HG02678 (cell line): Measurements from ENCODE around the gene LYSMD4.
"Not testable (repeated sequence)": the region's sequence is repeated elsewhere in the genome, so short reads cannot be mapped to it uniquely, and the experiment has no call there.

Experiments used
- ATAC-seq: cut with Tn5 transposase; IDR thresholded peaks from one replicate; pipeline ENCODE4 v1.9.1; 2021; ENCODE audit warnings: mild to moderate bottlenecking, moderate library complexity; ENCODE audit not compliant: unreplicated experiment

The LYSMD4 gene

GRCh38 chr15:99733268-99734039 is at the start of gene LYSMD4:
TSS of gene LYSMD4 (minus strand) at chr15:99733437. CDS start at chr15:99731999, 1,438 bp downstream.
- ATAC-seq = peak; percentile 99

- not testable (repeated sequence) for ATAC-seq
Measured at GRCh38 chr15:99782029-99782428, 48.8 kb upstream of the LYSMD4 start.

GRCh38 chr15:99777144-99777543 is 43.9 kb upstream of the LYSMD4 start:
- no peak for ATAC-seq

DNA sequence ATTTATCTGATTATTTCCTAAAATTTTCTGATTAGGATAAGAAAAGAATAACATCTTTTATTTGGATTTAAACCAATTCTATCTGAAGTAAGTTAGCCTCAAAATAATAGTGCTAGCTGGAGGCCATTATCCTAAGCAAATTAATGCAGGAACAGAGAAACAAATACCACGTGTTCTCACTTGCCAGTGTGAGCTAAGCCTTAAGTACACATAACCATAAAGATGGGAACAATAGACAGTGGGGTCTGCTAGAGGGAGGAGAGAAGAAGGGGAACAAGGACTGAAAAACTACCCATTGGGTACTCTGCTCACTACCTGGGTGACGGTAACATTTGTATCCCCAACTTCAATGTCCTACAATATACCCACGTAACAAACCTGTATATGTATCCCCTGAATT is 31.3 kb upstream of the LYSMD4 start:
- ATAC-seq = no peak

DNA sequence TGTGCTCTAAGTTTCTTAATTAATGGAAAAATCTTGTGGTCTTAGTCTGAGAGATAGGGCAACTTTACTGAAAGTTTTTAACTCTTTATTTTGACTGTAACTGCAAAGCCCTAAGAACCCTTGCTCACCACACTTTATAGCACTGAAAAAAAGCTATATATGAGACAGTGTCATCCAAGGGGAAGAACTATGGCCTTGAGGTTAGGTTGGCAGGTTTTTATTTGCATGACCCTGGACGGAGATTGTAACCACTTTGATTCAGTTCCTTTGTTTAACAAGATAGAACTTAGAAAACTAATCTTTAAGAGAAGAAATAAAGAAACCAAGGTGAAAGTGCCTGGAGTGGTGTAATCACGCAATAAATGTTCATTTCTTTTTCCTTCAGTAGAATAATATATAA is 30.6 kb upstream of the LYSMD4 start:
- no peak for ATAC-seq

- ATAC-seq = no peak
Measured at GRCh38 chr15:99762288-99762687, 29.1 kb upstream of the LYSMD4 start.

DNA sequence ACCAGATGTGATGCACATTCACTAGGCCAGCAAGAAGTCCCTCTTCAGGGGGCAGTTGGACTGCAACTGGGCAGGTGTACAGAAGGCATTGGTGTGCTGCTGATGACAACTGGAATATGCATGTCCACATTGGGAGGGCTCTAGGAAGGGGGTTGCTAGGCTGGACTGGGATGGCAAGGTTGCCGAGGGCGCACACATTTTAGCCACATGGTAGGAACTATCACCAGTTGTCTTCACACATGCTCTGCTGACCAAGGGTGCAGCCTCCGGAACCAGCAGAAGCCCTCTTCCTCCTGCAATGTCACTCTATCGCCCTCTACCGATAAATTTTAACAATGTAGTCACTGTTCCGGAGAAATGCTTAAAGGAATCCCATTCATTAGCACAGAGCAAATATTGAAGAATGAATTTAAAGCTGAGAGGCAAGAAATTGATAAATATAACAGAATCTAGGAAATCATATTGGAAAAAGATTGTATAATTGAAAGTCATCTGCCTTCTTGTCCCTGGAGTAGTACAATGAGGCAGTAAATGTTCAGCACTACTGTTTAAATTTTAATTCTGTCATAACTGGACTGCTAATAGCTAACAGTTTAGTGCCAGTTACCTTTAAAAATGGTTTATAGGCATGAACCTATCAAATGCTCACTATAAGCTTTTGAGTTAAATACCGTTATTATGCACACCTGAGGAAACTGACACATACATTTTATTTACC is 22.6 kb upstream of the LYSMD4 start:
- peak; percentile 94 for ATAC-seq

- no peak for ATAC-seq
Measured at GRCh38 chr15:99753066-99753465, 19.8 kb upstream of the LYSMD4 start.

GRCh38 chr15:99752556-99752955 is 19.3 kb upstream of the LYSMD4 start:
- ATAC-seq = no peak

GRCh38 chr15:99750326-99750725 is 17.1 kb upstream of the LYSMD4 start:
- ATAC-seq = not testable (repeated sequence)

DNA sequence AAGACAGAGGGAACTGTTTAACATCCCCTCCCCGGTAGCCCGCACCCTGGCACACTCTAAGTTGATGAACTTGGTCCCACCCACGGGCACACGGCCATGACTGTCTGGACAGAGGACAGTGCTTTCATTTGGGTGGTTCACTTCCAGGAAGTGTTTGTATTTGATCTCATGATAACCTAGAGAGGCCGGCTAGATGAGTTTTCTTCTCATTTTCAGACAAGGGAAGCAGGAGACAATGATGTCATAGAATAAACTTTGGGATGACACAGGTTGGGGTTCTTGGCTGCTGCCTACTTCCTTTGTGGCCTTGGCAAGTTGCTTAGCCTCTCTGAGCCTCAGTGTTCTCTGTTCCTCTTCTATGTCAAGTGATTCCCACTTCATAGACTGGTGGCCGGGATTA is 16.1 kb upstream of the LYSMD4 start:
- ATAC-seq = no peak

DNA sequence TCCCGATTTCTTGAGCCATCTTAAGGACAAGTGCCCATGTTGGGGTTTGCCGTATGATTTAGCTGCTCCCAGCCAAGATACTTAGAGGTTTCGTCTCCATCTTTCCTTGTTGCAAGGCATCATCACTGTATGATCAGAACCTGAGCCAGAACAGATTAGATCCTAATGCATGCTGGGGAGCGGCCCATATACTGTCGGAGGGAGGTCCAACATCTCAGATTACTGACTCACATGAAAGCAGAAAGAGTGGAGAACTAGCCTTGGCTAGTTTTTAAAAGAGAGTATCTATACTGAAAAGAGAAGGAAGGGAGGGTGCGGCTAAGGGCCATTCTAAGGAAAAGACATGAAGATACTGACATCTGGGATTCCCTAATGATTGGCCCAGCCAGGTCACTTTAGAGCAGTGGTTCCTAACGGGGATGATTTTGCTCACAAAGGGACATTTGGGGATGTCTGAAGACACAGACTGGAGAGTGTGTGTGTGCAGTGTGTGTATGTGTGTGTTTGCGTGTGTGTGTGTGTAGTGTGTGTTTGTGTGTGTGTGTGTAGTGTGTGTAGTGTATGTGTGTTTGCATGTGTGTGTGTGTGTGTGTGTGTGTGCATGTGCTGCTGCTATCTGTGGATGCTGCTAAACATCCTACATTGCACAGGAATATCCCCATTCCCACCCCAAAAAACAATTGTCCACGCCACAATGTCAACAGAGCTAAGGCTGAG is 12.3 kb upstream of the LYSMD4 start:
- ATAC-seq = no peak

GRCh38 chr15:99744142-99744541 is 10.9 kb upstream of the LYSMD4 start:
- ATAC-seq = no peak

DNA sequence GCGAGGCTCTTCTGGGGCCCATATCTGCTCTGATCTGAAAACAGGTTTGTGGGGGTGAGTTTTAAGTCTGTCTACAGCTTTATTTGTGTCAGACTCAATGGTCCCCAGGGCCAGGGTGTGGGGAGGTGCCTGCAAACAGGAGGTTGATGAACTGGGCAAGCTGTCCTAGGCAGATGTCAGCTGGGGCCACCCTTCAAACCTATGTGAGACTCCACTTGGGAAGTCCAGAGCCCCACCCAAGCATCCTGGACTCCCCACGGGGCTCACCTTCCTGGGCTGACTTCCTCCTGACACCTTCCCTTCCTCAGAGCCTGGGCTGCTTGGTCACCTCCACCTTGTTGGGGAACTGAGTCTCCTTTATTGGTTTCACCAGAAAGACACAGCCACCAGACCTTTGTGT is 8.6 kb upstream of the LYSMD4 start:
- ATAC-seq = no peak

DNA sequence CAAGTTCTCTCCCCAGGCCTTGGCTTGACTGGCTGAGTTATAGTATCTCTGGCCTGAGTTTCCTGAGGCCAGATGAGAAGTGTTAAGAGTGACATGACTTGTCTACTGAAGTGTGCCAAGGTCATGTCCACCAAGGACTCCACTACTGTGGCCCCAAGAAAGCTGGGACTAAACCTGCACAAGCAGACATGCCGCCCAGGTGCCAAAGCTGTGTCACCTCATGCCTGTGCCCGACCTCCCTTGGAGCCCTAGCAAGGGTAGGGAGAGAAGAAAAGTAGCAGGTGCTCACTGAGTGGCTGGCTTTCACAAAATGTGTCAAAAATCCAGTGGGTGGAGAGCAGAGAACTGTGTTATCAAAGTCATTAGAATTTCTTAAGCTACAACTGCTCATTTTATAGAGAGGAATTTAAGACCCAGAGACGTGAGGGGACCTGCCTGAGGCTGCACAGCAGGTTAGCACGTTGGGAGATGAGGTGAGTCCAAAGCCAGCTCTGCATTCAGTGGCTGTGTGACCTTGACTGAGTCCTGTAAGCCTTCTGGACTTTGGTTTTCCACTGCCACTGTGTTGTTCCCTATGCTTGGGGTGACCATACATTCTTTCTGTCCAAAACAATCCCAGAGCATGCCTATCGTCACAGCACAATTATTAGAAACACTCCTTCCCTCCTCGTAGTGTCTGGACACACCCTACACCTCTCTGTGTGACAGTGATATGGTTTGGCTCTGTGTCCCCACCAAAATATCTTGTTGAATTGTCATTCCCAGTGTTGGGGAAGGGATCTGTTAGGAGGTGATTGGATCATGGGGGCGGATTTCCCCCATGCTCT is 5.0 kb upstream of the LYSMD4 start:
- ATAC-seq = no peak

DNA sequence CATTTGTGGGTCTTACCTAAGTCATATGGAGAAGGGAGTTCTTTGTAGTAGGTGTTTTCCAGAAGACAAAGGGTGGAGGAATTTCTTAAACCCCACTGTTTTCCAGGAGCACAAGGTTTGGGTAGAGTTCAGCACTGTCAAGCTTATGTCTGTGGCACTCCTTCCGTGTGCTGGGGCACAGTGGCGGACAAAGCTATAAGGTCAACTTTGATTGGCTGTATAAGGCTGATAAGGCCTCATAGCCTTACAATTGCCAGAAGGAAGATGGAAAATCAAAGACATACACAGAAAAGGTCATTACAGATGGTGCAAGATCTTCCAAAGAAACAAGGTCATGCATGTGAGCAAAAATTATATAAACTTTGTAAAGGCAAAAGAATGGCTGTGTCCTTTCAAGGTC is 3.5 kb upstream of the LYSMD4 start:
- no peak for ATAC-seq

DNA sequence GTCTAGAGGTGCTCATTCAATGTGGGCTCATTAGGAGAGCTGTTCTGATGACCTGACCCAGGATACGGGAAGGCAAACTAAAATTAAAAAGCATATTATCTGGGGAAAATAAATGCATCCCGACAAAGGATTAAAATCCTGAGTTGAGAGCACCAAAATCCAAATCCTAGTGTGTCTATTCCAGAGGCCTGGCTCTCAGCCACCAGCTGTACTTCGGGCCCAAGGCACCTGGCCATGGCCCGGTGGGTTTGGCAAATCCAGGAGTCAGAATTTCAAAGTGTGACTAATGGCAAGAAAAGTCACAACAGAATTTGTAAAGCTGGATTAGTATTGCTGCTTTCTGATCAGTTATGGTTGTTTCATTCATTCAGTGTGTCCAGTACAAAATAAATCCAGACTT is 2.6 kb upstream of the LYSMD4 start:
- no peak for ATAC-seq

- ATAC-seq = no peak
Measured at GRCh38 chr15:99734575-99734974, 1.3 kb upstream of the LYSMD4 start.

- ATAC-seq = not testable (repeated sequence)
Measured at GRCh38 chr15:99734040-99734291, 729 bp upstream of the LYSMD4 start.

GRCh38 chr15:99732751-99733267 is 428 bp downstream of the LYSMD4 start:
- ATAC-seq = peak; percentile 16
